ENCODE data around the gene TBCD.

The TBCD gene

DNA sequence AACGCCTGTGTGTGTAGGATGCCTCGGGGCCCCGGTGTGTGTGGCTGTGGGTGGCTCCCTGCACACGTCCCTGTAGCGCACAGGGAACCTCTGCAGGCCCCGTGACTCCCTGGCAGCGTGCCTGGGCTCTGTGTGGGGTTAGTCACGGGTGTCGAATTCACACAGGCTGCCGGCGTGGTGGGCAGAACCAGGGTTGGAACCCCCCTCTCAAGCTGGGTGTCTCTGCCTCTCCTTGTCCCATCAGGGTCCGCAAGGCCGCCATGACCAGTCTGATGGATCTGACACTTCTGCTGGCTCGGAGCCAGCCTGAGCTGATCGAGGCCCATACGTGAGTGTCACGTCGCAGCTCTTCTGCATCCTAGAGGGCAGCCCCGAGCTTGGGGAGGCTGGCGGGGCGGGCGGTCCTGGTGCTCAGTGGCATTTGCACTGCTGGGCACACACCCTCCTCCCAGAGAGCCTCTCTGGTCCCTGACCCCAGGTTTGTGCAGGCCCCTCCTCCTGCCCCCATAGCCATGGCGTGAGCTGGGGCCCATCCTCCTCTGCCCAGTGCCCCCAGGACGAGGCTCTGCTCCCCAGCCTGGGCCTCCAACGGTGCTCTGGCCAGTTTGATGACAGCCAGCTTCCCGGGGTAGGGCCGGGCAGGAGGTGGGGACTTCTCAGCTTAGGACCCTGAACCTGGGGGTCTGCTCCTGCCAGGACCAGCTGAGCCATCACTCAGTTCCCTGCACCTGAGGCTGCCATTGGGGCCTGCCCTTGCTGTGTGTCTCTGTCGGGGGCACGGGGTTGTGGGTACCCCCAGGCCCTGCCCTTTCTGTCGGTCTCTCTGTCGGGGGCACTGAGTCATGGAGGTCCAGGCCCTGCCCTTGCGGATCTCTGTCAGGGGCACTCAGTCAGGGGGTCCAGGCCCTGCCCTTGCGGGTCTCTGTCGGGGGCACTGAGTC is 176.1 kb downstream of the TBCD start:
- DNase-seq: no peak

DNA sequence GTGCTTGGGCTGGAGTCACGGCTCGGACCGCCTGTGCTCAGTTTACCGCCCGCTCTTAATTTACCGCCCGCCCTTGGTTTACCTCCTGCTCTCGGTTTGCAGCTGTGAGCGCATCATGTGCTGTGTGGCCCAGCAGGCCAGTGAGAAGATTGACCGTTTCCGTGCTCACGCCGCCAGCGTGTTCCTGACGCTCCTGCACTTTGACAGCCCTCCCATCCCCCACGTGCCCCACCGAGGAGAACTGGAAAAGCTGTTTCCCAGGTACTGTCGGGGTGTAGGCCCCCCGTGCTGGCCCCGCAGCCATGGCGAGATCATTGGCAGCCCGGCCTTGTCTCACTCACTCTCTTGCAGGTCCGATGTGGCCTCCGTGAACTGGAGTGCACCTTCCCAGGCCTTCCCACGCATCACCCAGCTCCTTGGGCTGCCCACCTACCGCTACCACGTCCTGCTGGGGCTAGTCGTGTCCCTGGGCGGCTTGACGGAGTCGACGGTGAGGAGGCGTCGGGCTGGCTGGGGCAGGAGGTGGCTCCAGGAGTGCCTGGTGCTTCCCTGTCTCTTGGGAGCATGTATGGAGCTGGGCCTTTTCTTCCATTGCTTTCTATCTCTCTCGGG is 177.3 kb downstream of the TBCD start:
- no peak for DNase-seq

DNA sequence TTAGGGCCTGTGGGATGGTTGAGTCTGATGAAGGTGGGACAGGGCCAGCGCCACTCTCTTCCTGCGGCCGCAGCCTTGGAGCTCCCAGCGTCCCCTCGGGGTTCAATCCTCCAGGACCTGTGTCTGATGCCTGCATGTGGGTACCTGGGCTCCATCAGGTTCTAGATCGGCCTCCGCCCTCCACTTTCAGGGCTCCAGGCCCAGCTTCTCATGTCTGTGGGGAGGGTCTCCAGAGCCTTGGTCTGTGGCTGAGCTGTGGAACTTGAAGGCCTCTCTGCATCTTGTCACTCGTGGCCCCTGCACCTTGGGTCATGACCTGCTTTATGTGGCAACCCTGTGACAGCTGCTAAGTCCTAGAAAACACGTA is 177.8 kb downstream of the TBCD start:
- DNase-seq: no peak

DNA sequence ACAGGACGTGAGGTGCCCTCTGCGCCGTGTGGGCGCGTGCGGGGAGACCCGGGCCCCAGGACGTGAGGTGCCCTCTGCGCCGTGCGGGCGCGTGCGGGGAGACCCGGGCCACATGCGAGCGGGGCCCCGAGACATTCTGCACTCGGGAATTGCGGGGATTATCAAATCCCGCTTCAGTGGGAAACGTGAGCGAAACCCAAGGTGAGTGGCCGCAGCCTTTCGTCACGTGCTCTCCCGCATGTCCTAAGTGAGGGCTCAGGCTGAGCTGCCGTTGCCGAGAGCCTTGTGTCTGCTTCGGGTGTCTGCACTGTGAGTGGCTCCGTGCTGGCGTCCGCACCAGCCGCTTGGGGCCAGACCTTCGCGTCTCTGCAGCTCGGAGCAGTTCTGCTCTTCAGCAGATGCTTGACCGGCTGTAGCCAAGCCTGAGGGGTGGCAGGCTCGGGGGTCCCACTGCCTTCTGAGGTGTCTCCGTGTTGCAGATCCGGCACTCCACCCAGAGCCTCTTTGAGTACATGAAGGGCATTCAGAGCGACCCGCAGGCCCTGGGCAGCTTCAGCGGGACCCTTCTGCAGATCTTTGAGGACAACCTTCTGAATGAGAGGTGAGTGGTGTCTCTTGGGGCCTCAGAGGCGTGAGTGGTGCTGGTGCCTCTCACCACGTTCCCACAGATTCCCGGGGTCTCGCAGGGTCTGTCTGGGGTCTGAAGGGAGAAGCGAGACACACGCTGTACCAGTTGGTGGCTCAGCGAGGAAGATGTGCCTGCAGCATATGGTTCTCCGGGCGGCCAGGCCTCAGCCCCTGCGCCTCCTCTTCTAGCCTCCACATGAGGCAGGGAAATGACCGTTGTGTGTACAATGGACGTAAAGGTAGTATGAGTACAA is 178.4 kb downstream of the TBCD start:
- no peak for DNase-seq

DNA sequence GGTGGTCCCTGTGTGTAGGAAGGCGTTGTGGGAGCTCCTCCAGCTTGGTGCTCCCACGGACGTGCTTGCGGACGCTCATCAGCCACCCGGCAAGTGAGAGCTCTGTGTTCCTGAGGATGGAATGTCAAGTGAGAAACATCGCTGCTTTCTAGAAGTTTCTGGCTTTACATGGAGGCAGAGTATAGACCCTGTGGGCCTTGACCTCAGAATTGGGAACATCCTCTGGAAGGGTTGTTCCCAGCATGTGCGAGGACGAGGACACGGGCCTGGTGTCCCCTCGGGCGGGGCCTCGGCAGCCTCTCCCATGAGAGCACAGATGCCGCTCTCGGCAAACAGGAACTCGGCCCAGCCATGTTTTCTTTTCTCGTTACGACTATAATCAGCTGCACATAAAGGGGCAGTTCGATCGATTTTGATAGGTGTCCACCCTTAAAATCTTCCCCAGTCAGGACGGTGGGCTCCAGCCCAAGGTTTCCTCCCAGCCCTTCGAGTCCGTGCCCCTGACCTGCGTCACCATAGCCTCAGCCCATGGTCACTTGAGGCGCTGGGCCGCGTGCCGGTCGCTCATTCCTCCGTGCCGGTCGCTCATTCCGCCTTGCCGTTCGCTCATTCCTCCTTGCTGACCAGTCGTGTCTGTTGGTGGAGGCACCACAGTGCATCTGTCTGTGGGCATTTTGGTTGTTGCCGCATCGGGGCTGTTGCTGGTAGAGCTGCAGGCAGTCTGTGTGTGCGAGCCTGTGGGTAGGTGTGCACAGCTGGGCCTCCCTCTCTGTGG is 179.2 kb downstream of the TBCD start:
- no peak for DNase-seq

DNA sequence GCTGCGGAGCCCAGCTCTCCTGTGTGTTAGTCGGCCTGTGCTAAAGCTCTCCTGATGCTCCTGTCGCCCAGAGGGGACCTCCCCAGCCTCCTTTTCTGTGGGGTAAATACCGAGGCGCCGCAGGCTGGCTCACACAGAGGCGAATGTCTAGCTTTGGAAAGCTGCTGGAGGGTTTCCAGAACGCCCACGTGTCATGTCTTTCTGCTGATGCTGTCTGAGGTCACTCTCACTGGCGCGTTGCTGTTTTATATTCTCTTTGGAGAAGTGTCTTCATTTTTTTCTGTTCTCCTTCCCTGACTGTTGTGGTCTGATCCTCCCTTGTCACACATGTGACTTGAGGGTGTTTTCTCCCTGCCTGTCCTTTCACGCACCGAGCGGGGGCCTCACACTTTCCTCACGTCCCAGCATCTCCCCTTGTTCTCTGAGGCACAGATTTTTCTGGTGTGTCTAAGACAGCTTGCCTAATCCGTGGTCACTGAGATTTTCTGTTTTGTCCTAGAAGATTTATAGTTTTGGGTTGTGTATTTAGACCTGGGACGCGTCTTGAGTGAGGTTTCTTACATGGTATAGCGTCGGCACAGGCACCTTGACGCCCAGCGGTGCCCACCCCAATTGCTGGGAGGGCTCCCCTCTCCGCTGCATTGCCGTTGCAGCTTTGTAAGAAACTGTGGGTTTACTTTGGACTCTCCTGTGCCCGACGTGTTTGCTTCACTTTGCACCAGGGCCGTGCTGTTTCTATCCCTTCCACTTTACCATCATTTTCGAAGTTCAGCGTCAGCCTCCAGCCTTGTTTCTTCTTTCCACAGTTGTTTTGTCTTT is 180.0 kb downstream of the TBCD start:
- DNase-seq: no peak

DNA sequence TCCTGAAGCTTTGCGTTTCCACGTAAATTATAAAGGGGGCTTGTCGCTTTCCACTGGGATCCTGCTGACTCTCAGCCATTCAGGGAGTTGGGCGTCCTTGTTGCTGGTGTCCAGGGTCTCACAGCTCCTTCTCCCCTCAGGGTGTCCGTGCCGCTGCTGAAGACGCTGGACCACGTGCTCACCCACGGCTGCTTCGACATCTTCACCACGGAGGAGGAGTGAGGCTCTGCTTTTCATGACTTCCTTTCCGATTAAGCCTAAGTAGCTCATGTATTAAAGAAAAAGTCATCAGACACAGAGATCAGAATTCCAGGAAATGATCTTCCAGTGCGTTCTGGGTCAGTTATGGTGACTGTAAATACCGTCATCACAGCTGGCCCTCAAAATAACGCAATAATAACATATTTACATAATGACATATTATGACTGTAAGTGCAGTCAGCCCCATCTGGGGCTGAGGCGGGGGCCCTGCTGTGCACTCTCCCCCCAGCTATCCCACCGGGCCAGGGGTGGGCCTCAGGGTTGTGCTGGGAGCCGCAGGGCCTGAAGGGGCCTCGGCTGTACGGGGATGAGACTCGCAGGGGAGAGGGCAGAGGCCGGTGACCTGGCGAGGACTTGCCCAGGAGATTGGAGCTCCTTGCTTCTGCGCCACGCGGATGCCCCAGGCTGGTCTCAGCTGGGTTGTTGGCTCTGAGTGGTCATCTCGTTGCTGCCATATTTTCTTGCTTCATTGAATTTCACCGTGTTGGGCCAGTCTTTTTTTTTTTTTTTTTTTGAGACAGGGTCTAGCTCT is 180.8 kb downstream of the TBCD start:
- DNase-seq: no peak

DNA sequence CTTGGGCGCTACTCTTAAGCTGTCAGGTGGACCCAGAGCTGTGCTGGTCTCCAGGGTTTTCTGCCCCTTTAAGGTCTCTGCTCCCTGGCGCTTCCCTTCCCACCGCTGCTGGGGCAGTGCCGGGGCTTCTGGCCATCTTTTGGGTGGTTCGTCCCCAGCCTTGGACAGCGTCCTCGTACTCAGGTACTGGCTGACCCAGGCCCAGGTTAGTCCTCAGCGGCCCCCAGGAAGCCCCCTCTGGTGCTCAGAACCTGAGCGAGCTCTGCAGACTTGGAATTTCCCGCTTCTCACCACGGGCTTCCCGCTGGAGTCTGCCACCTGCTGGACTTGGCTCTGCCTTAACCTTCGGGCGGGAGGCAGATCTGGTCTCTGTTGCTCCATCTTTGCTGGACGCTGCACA is 182.0 kb downstream of the TBCD start:
- DNase-seq: no peak

DNA sequence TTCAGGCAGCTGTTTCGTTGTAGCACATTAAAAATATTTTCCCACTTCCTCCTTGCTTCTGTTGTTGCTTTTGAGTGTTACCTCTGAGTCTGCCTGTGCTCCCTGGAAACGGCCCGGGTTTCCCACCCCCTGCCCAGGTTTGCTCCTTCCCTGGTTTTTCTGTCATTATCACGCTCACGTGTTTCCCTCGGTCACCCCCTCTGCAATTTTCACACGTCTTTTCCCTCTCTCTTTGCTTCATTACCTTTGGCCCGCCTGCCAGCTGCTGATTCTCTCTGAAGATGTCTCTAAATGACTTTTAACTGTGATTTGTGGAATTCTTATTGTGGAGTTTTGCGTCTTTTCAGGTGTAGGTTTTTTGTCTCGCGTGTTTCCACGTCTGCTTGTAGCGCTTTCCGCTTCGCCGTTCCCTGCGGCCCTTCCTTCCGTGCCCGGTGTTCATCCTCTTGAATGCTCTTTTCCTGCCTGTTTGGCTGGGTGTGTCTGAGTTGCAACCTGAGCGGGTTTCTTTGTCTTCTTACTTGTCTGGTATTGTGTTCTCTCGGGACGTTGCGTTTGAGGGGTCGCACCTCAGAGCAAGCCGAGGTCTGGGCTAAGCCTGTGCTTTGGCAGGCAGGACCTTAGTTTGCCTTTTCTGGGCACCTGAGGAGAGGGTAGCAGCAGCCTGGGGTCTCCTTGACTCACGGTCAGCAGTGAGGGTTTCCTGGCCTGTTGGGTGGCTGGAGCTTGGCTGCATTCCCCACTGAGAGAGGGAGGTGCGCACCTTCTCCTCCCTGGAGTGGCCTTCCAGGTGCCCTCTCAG is 184.3 kb downstream of the TBCD start:
- DNase-seq: no peak

GRCh38 chr17:82936768-82937171 is 184.9 kb downstream of the TBCD start:
- no peak for DNase-seq

GRCh38 chr17:82937411-82938371 is 185.8 kb downstream of the TBCD start:
- no peak for DNase-seq

DNA sequence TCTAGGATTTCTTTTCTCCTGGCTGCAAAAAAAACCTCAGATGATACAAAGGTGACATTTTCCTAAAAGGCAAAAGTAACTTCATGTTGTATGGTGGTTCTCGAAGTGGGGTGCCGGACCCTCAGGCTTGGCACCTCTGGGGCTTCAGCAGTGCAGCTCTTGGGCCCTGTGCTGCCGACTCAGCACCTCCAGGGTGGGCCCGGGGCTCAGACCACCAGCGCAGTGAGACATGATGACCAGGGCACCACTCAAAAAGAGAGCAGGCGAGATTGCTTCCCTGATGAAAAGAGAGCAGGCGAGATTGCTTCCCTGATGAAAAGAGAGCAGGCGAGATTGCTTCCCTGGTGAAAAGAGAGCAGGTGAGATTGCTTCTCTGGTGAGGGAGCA is 186.6 kb downstream of the TBCD start:
- no peak for DNase-seq

GRCh38 chr17:82938873-82939620 is 187.2 kb downstream of the TBCD start:
- no peak for DNase-seq

DNA sequence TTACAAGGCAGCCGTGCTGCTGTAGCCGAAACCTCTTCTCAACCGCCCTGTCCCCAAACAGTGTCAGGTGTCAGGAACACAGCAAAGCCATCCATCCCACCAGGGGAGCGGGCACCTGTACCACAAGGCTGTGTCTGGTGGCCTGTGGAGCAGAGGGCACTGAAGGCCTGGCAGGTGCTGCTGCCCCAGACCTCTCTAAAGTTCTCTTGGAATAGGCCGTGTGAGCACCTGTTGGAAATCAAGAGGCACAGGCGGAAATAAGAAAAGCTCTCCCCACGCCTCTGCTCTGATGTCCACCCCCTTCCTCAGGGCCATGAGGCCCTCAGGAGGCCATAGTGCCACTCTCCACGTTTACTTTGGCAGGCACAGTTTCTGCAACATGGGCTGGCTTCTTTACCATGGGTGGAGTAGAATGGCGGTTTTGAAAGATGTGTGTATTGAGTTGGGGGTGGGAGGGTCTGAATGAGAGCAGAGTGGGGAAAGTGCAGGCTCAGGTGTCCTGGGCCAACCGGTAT is 187.8 kb downstream of the TBCD start:
- no peak for DNase-seq

DNA sequence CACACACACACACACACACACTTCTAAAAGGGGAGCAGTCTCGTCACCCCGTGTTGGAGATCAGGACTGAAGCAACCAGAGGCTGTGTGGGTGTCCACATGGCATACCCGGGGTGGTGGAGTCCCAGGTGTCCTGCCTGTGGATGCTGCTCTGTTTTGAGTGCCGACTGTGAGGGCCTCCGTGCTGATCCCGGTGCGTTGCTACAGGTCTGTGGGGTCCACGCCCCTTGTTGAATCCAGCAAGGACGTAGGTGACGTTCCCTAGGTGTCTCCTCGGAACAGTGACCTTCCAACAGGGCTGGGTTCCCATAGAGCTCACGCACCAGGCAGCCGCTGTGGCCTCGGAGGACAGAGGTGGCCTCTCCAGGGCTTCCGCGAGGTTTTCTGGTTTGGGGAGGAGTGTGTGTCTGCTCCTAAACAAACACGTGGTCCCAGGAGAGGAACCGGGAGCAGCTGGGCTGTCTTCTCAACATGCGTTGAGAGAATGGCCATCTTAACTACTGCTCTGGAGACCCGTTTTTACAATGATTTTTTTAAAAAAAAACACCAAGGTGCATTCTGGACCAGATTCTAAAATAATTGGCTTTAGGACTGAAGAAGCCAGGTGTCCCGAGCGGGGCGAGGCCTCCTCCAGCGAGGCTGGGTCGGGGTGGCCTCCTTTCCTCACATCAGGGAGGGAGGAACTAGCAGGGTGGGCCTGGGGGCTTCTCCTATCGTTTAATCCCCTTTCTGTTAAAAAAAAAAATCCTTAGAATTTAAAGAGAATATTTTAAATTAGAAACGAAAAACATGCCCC is 188.6 kb downstream of the TBCD start:
- DNase-seq: no peak

DNA sequence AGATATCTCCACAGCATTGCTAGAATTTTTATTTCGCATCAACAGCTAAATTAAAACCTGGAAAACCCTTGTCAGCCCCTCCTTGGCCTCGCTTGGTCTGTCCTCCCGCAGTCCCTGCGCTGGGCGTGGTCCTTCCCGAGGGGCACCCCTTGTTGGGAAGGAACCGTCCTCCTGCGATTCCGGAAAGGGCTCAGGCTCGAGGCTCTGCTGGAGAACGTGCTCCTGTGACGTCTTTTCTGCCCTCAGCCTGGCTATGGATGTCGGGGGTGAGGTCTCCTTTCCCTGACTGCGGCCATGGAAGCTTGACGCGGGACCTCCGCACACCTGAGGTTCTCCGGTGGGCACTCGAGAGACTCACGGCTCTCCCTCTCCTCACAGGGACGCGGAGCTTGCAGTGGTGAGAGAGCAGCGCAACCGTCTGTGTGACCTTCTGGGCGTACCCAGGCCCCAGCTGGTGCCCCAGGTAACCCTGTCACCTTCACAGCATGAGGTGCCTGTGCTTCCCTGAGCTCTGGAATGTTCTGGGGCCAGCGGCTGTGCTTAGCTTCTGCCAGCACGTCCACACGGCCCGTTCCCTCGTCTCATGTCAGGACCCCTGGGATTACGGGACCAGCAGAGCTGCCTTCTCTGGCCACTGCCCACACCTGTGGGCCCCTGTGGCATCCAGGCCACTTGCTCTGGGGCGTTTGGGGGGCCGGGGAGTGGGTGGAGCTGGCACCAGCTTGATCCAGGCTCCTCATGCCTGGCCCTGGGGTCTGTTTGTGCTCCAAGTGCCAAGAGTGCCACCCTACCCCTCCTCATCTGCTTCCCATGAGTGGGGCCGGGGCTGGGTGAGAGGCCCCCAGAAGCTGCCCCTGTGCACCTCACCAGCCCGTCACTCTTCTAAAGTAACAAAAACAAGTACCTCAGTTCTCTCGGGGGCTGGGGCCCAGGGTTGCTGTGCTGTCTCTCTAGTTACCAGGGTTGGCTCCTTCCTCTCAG is 189.4 kb downstream of the TBCD start:
- no peak for DNase-seq

Measured in effector CD4-positive, alpha-beta T cell (primary cell).